Muscle of leg (tissue), 11 donors: ENCODE measurements around the gene KCNG1. TPM values are rescaled to one million over a fixed set of nuclear protein-coding genes. Genes with fewer than 3 reads are reported as not detected.

Experiments
- DNase-seq: peaks from one replicate; pipeline ENCODE4 v3.0.0; 2013
- H3K27ac ChIP-seq: one replicate; pipeline ENCODE4 v1.5.1; 2013; ENCODE audit warnings: mild to moderate bottlenecking, low read length, control low read depth
- H3K27me3 ChIP-seq: one replicate; pipeline ENCODE4 v1.6.1; 2013; ENCODE audit warnings: low read length; ENCODE audit not compliant: control insufficient read depth, insufficient read depth
- H3K36me3 ChIP-seq: one replicate; pipeline ENCODE4 v1.6.1; 2013; ENCODE audit warnings: low read length; ENCODE audit not compliant: control insufficient read depth, insufficient read depth
- H3K4me1 ChIP-seq: one replicate; pipeline ENCODE4 v1.6.1; 2013; ENCODE audit warnings: low read length; ENCODE audit not compliant: control insufficient read depth, insufficient read depth
- H3K4me3 ChIP-seq: one replicate; pipeline ENCODE4 v1.5.1; 2013; ENCODE audit warnings: low read length, control low read depth
- H3K9me3 ChIP-seq: replicated peaks from 2 replicates; pipeline ENCODE4 v1.6.1; 2013; ENCODE audit warnings: low read depth, low read length; ENCODE audit not compliant: control insufficient read depth
- WGBS: methylation state at CpG from one replicate; pipeline ENCODE4 v1.1.5; 2013; ENCODE audit warnings: missing lambda C conversion rate; ENCODE audit not compliant: insufficient coverage; 5-methylcytosine and 5-hydroxymethylcytosine counted together
- polyA plus RNA-seq, 8 donors: library from polyadenylated mRNA; unstranded; fragments of 120-200 nt; gene quantifications; one replicate each; pipeline versions ENCODE4 v1.2.1 to v1.2.3, GENCODE V29; 2013; ENCODE audit warnings: inconsistent platforms in 1 of 8, low replicate concordance in 1 of 8; ENCODE audit not compliant: insufficient read length in 8 of 8, insufficient read depth in 1 of 8
- total RNA-seq: library from RNA; stranded (reverse); fragments of 120-200 nt; gene quantifications from one replicate; pipeline ENCODE4 v1.2.4, GENCODE V29; 2013

Gene KCNG1
- total and polyA plus RNA-seq, 9 donors, result 0.27 to 2.2 (median 0.54) TPM

GRCh38 chr20:51013577-51014330, 9.2 kb downstream of the KCNG1 start:
- Histone ChIP-seq H3K36me3 (no peaks in the 10 kb centered on the region), H3K27ac (no peak overlapping the region), H3K4me3 (no peak overlapping the region), H3K4me1 (no peaks in the 10 kb centered on the region), H3K9me3 (no peaks in the 10 kb centered on the region), H3K27me3 (peaks cover 10% of the 10 kb centered on the region)
- WGBS, result 12% methylated on average over 5 of the region's 8 CpGs
- no peak for DNase-seq

DNA sequence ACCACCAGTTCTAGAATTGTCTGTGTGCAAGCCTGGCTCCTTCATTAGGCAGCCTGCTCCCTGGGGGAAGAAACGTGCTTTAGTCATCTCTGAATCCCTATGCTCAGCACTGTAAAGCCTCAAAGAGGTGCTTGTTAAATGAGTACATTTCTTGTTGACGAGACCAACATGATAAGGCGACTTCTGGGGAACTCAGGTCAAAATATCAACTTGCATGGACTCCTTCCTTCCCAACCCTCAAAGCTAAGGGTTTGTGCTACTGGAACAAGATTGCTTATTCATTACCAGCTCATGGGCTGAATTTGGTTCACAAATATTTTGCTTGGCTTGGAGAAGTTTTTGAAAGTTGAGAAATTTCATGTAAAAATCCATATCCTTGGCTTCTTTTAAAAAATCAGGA, 10.6 kb downstream of the KCNG1 start:
- 61% methylated on average over 2 of the region's 3 CpGs for WGBS

DNA sequence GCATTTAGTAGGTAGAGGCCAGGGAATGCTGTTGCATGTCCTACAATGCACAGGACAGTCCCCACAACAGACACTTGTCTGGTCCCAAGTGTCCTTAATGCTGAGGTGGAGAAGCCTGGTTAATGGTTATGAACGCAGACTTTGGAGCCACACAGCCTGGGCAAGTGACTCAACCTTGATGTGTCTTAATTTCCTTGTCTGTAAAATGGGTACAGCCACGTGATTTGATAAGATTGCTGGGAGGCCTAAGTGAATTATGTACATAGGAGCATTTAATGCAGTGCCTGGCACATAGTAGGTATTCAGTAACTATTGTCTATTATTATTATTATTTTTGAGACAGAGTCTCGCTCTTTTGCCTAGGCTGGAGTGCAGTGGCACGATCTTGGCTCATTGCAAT, 11.4 kb downstream of the KCNG1 start:
- Histone ChIP-seq H3K4me1 (no peaks in the 10 kb centered on the region), H3K27me3 (peaks cover under 1% of the 10 kb centered on the region), H3K4me3 (no peak overlapping the region), H3K9me3 (no peaks in the 10 kb centered on the region), H3K36me3 (no peaks in the 10 kb centered on the region), H3K27ac (no peak overlapping the region)
- no peak for DNase-seq
- WGBS, result 100% methylated on average over 2 of the region's 4 CpGs

More for the DNA sequence above, 10.6 kb downstream of the KCNG1 start:
- Histone ChIP-seq H3K9me3 (no peaks in the 10 kb centered on the region), H3K36me3 (no peaks in the 10 kb centered on the region), H3K27me3 (peaks cover 3% of the 10 kb centered on the region), H3K4me1 (no peaks in the 10 kb centered on the region), H3K27ac (no peak overlapping the region), H3K4me3 (no peak overlapping the region)
- no peak for DNase-seq

- Histone ChIP-seq H3K4me1 (no peaks in the 10 kb centered on the region), H3K27me3 (no peaks in the 10 kb centered on the region), H3K4me3 (no peak overlapping the region), H3K27ac (no peak overlapping the region), H3K9me3 (no peaks in the 10 kb centered on the region), H3K36me3 (no peaks in the 10 kb centered on the region)
- no CpG with 5 or more reads among the region's 3 CpGs for WGBS
- DNase-seq, result no peak
These were observed 12.0 kb downstream of the KCNG1 start for GRCh38 chr20:51010932-51011331.

GRCh38 chr20:51010043-51010365, 12.9 kb downstream of the KCNG1 start:
- Histone ChIP-seq H3K4me3 (no peak overlapping the region), H3K27ac (no peak overlapping the region), H3K27me3 (no peaks in the 10 kb centered on the region), H3K4me1 (no peaks in the 10 kb centered on the region), H3K9me3 (no peaks in the 10 kb centered on the region), H3K36me3 (no peaks in the 10 kb centered on the region)
- 88% methylated on average over 33 of the region's 33 CpGs for WGBS
- no peak for DNase-seq

- 81% methylated on average over 58 of the region's 58 CpGs for WGBS
- Histone ChIP-seq H3K4me3 (no peak overlapping the region), H3K36me3 (no peaks in the 10 kb centered on the region), H3K27me3 (no peaks in the 10 kb centered on the region), H3K27ac (no peak overlapping the region), H3K9me3 (no peaks in the 10 kb centered on the region), H3K4me1 (no peaks in the 10 kb centered on the region)
- DNase-seq, result no peak
These were observed 13.4 kb downstream of the KCNG1 start for GRCh38 chr20:51009303-51010042.

DNA sequence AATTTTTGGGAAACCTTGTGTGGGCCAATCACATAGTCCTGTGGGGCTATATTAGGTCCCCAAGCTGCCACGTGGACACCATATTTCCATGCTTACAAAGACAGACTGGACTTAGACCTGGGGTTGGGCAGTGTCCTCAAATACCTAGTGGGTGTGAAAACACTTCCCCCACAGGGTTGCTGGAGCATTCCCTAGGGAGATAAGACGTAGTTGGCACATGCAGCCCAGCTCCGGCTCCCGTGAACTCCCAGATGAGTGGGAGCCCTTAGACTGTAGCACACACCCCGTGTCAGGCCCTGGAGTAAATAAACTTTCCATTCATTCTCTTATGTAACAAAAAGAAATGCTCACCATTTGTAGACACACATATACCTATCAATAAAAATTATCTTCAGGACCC, 14.2 kb downstream of the KCNG1 start:
- DNase-seq, result no peak
- Histone ChIP-seq H3K27me3 (no peaks in the 10 kb centered on the region), H3K4me1 (no peaks in the 10 kb centered on the region), H3K27ac (no peak overlapping the region), H3K4me3 (no peak overlapping the region), H3K9me3 (no peaks in the 10 kb centered on the region), H3K36me3 (no peaks in the 10 kb centered on the region)
- WGBS, result 82% methylated on average over 4 of the region's 5 CpGs

DNA sequence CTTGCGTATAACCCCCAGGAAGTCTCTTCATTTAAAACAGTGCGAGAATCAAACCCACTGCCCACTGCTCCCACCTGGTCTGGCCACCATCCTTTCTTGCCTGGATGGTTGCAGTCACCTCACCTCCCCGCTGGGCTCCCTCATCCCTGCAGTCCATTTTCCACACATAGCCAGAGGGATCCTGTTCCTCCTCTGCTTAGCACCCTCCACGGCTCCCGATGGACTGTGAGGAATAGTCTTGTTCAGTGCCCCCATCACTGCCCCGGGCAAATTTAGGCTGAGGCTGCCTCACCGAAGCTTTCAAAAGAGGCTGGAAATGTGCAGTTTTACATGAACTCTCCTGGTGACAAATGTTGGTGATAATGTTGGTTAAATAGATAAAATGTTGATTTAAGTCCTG, 17.7 kb downstream of the KCNG1 start:
- Histone ChIP-seq H3K27me3 (peaks cover 13% of the 10 kb centered on the region), H3K9me3 (no peaks in the 10 kb centered on the region), H3K27ac (no peak overlapping the region), H3K36me3 (no peaks in the 10 kb centered on the region), H3K4me3 (no peak overlapping the region), H3K4me1 (no peaks in the 10 kb centered on the region)
- DNase-seq, result no peak
- WGBS, result 97% methylated on average over 4 of the region's 7 CpGs

GRCh38 chr20:51004781-51005180, 18.1 kb downstream of the KCNG1 start:
- peaks cover 16% of the 10 kb centered on the region for H3K27me3 ChIP-seq
- 87% methylated on average over 6 of the region's 9 CpGs for WGBS

GRCh38 chr20:51004305-51004727, 18.6 kb downstream of the KCNG1 start:
- Histone ChIP-seq H3K27ac (no peak overlapping the region), H3K36me3 (no peaks in the 10 kb centered on the region), H3K4me3 (no peak overlapping the region), H3K4me1 (no peaks in the 10 kb centered on the region), H3K9me3 (no peaks in the 10 kb centered on the region), H3K27me3 (peaks cover 16% of the 10 kb centered on the region)
- WGBS, result 91% methylated on average over 39 of the region's 44 CpGs
- no peak for DNase-seq

More at GRCh38 chr20:51004781-51005180, 18.1 kb downstream of the KCNG1 start:
- H3K36me3 ChIP-seq, result no peaks in the 10 kb centered on the region
- no peaks in the 10 kb centered on the region for H3K4me1 ChIP-seq
- H3K4me3 ChIP-seq, result no peak overlapping the region
- no peak for DNase-seq
- H3K9me3 ChIP-seq, result no peaks in the 10 kb centered on the region
- H3K27ac ChIP-seq, result no peak overlapping the region
